ENCODE results near the gene STT3B.

The STT3B gene

GRCh38 chr3:31606453-31606852, 73.7 kb downstream of the STT3B start:
- peak; percentile 32 for DNase-seq
- Histone ChIP-seq H3K27me3 (ENCODE audit: insufficient read depth, low read length, poor library complexity) (no peaks in the 10 kb centered on the region), H3K56ac (ENCODE audit: low read length) (no peak overlapping the region), H2BK15ac (replicated peaks; ENCODE audit: low read depth) (no peak overlapping the region), H2BK120ac (ENCODE audit: low read depth, low read length) (no peak overlapping the region), H3K9ac (ENCODE audit: low read length) (no peak overlapping the region), H4K8ac (ENCODE audit: low read depth, low read length) (no peak overlapping the region), H3K23ac (ENCODE audit: low read length) (no peak overlapping the region), H3K27ac (ENCODE audit: low read depth, low read length) (no peak overlapping the region), H2BK5ac (ENCODE audit: low read length) (no peak overlapping the region), H3K4me2 (ENCODE audit: low read length) (no peak overlapping the region), H3K4ac (ENCODE audit: low read depth, low read length) (no peak overlapping the region), H2AK5ac (ENCODE audit: low read length) (no peak overlapping the region), H4K5ac (ENCODE audit: low read length) (no peak overlapping the region), H3K79me2 (ENCODE audit: control insufficient read depth, insufficient read depth, low read length) (no peaks in the 10 kb centered on the region), H3K79me1 (ENCODE audit: low read length) (peaks cover 2% of the 10 kb centered on the region), H3K4me1 (ENCODE audit: control insufficient read depth, low read depth, low read length) (no peaks in the 10 kb centered on the region), H3K36me3 (ENCODE audit: control insufficient read depth, insufficient read depth, low read length) (peaks cover 2% of the 10 kb centered on the region), H3K4me3 (ENCODE audit: low read length) (no peak overlapping the region), H3K18ac (ENCODE audit: low read length) (no peak overlapping the region)
- no CpG with 5 or more reads among the region's 4 CpGs for WGBS (ENCODE audit: extremely low coverage, insufficient coverage, low lambda C conversion rate)

GRCh38 chr3:31610700-31611275, 78.1 kb downstream of the STT3B start:
- H3K4me3 ChIP-seq (ENCODE audit: low read length) = no peak overlapping the region
- no peak overlapping the region for H4K8ac ChIP-seq (ENCODE audit: low read depth, low read length)
- H4K5ac ChIP-seq (ENCODE audit: low read length) = no peak overlapping the region
- H2BK120ac ChIP-seq (ENCODE audit: low read depth, low read length) = no peak overlapping the region
- no peaks in the 10 kb centered on the region for H3K36me3 ChIP-seq (ENCODE audit: control insufficient read depth, insufficient read depth, low read length)
- no peak overlapping the region for H2AK5ac ChIP-seq (ENCODE audit: low read length)
- H2BK5ac ChIP-seq (ENCODE audit: low read length) = no peak overlapping the region
- no peak overlapping the region for H3K4me2 ChIP-seq (ENCODE audit: low read length)
- H2BK15ac ChIP-seq (replicated peaks; ENCODE audit: low read depth) = no peak overlapping the region
- no peak overlapping the region for H3K18ac ChIP-seq (ENCODE audit: low read length)
- DNase-seq = peak; percentile 22
- no peaks in the 10 kb centered on the region for H3K79me1 ChIP-seq (ENCODE audit: low read length)
- no peak overlapping the region for H3K9ac ChIP-seq (ENCODE audit: low read length)
- no peak overlapping the region for H3K56ac ChIP-seq (ENCODE audit: low read length)
- H3K27ac ChIP-seq (ENCODE audit: low read depth, low read length) = no peak overlapping the region
- no peak overlapping the region for H3K23ac ChIP-seq (ENCODE audit: low read length)
- no peaks in the 10 kb centered on the region for H3K79me2 ChIP-seq (ENCODE audit: control insufficient read depth, insufficient read depth, low read length)
- H3K27me3 ChIP-seq (ENCODE audit: insufficient read depth, low read length, poor library complexity) = no peaks in the 10 kb centered on the region
- WGBS (ENCODE audit: extremely low coverage, insufficient coverage, low lambda C conversion rate) = no CpG with 5 or more reads among the region's 1 CpG
- no peaks in the 10 kb centered on the region for H3K4me1 ChIP-seq (ENCODE audit: control insufficient read depth, low read depth, low read length)
- no peak overlapping the region for H3K4ac ChIP-seq (ENCODE audit: low read depth, low read length)

- Histone ChIP-seq H3K9ac (ENCODE audit: low read length) (no peak overlapping the region), H3K27me3 (ENCODE audit: insufficient read depth, low read length, poor library complexity) (no peaks in the 10 kb centered on the region), H3K36me3 (ENCODE audit: control insufficient read depth, insufficient read depth, low read length) (no peaks in the 10 kb centered on the region), H2BK15ac (replicated peaks; ENCODE audit: low read depth) (no peak overlapping the region), H3K79me1 (ENCODE audit: low read length) (no peaks in the 10 kb centered on the region), H3K18ac (ENCODE audit: low read length) (no peak overlapping the region), H3K4me2 (ENCODE audit: low read length) (no peak overlapping the region), H4K8ac (ENCODE audit: low read depth, low read length) (no peak overlapping the region), H3K27ac (ENCODE audit: low read depth, low read length) (no peak overlapping the region), H3K79me2 (ENCODE audit: control insufficient read depth, insufficient read depth, low read length) (no peaks in the 10 kb centered on the region), H3K56ac (ENCODE audit: low read length) (no peak overlapping the region), H3K4ac (ENCODE audit: low read depth, low read length) (no peak overlapping the region), H4K5ac (ENCODE audit: low read length) (no peak overlapping the region), H2BK120ac (ENCODE audit: low read depth, low read length) (no peak overlapping the region), H3K4me1 (ENCODE audit: control insufficient read depth, low read depth, low read length) (no peaks in the 10 kb centered on the region), H3K23ac (ENCODE audit: low read length) (no peak overlapping the region), H2BK5ac (ENCODE audit: low read length) (no peak overlapping the region), H3K4me3 (ENCODE audit: low read length) (no peak overlapping the region), H2AK5ac (ENCODE audit: low read length) (no peak overlapping the region)
- DNase-seq = no peak
- WGBS (ENCODE audit: extremely low coverage, insufficient coverage, low lambda C conversion rate) = no CpG with 5 or more reads among the region's 1 CpG
Measured at GRCh38 chr3:31613177-31613576, 80.5 kb downstream of the STT3B start.

GRCh38 chr3:31613654-31614053, 80.9 kb downstream of the STT3B start:
- Histone ChIP-seq H3K4me1 (ENCODE audit: control insufficient read depth, low read depth, low read length) (no peaks in the 10 kb centered on the region), H3K4me3 (ENCODE audit: low read length) (no peak overlapping the region), H2AK5ac (ENCODE audit: low read length) (no peak overlapping the region), H3K27ac (ENCODE audit: low read depth, low read length) (no peak overlapping the region), H3K36me3 (ENCODE audit: control insufficient read depth, insufficient read depth, low read length) (no peaks in the 10 kb centered on the region), H3K4ac (ENCODE audit: low read depth, low read length) (no peak overlapping the region), H3K4me2 (ENCODE audit: low read length) (no peak overlapping the region), H2BK5ac (ENCODE audit: low read length) (no peak overlapping the region), H3K27me3 (ENCODE audit: insufficient read depth, low read length, poor library complexity) (no peaks in the 10 kb centered on the region), H2BK15ac (replicated peaks; ENCODE audit: low read depth) (no peak overlapping the region), H4K5ac (ENCODE audit: low read length) (no peak overlapping the region), H3K79me1 (ENCODE audit: low read length) (no peaks in the 10 kb centered on the region), H3K18ac (ENCODE audit: low read length) (no peak overlapping the region), H3K23ac (ENCODE audit: low read length) (no peak overlapping the region), H3K79me2 (ENCODE audit: control insufficient read depth, insufficient read depth, low read length) (no peaks in the 10 kb centered on the region), H4K8ac (ENCODE audit: low read depth, low read length) (no peak overlapping the region), H3K9ac (ENCODE audit: low read length) (no peak overlapping the region), H2BK120ac (ENCODE audit: low read depth, low read length) (no peak overlapping the region), H3K56ac (ENCODE audit: low read length) (no peak overlapping the region)
- no peak for DNase-seq
- WGBS (ENCODE audit: extremely low coverage, insufficient coverage, low lambda C conversion rate) = 100% methylated on average over 1 of the region's 4 CpGs

GRCh38 chr3:31614162-31614921, 81.6 kb downstream of the STT3B start:
- Histone ChIP-seq H4K5ac (ENCODE audit: low read length) (no peak overlapping the region), H2AK5ac (ENCODE audit: low read length) (no peak overlapping the region), H3K23ac (ENCODE audit: low read length) (no peak overlapping the region), H3K27ac (ENCODE audit: low read depth, low read length) (no peak overlapping the region), H4K8ac (ENCODE audit: low read depth, low read length) (no peak overlapping the region), H3K79me1 (ENCODE audit: low read length) (no peaks in the 10 kb centered on the region), H3K4me3 (ENCODE audit: low read length) (no peak overlapping the region), H2BK5ac (ENCODE audit: low read length) (no peak overlapping the region), H3K4me1 (ENCODE audit: control insufficient read depth, low read depth, low read length) (no peaks in the 10 kb centered on the region), H2BK120ac (ENCODE audit: low read depth, low read length) (no peak overlapping the region), H2BK15ac (replicated peaks; ENCODE audit: low read depth) (no peak overlapping the region), H3K36me3 (ENCODE audit: control insufficient read depth, insufficient read depth, low read length) (no peaks in the 10 kb centered on the region), H3K27me3 (ENCODE audit: insufficient read depth, low read length, poor library complexity) (no peaks in the 10 kb centered on the region), H3K56ac (ENCODE audit: low read length) (no peak overlapping the region), H3K4ac (ENCODE audit: low read depth, low read length) (no peak overlapping the region), H3K4me2 (ENCODE audit: low read length) (no peak overlapping the region), H3K18ac (ENCODE audit: low read length) (no peak overlapping the region), H3K79me2 (ENCODE audit: control insufficient read depth, insufficient read depth, low read length) (no peaks in the 10 kb centered on the region), H3K9ac (ENCODE audit: low read length) (no peak overlapping the region)
- no peak for DNase-seq
- no CpG with 5 or more reads among the region's 5 CpGs for WGBS (ENCODE audit: extremely low coverage, insufficient coverage, low lambda C conversion rate)

Measured in mesendoderm (in vitro differentiated cells).